ENCODE measurements around the gene GFI1B. TPM values are rescaled to one million over a fixed set of nuclear protein-coding genes. Genes with fewer than 3 reads are reported as not detected.

Gene GFI1B
- not detected for total RNA-seq

- Mint-ChIP-seq H3K4me3 (no peak within 1 kb of the TSS), H3K36me3 (ENCODE audit: low read depth) (no peaks in the 10 kb centered on the region), H3K27me3 (peaks cover 38% of the 10 kb centered on the region), H3K27ac (no peak within 1 kb of the TSS), H3K4me1 (peaks cover 4% of the 10 kb centered on the region), H3K9me3 (no peaks in the 10 kb centered on the region)
- ATAC-seq (replicated peaks): no peak
These were observed at the start of gene GFI1B for GRCh38 chr9:132978451-132979131. Gene GFI1B (plus strand): TSS chr9:132978694. CDS start chr9:132986679, 7,985 bp downstream.

- peaks cover 13% of the 10 kb centered on the region for H3K4me1 Mint-ChIP-seq
- no peaks in the 10 kb centered on the region for H3K27me3 Mint-ChIP-seq
- no peaks in the 10 kb centered on the region for H3K9me3 Mint-ChIP-seq
- H3K4me3 Mint-ChIP-seq: no peak overlapping the region
- no peak for ATAC-seq (replicated peaks)
- H3K27ac Mint-ChIP-seq: no peak overlapping the region
- peaks cover 87% of the 10 kb centered on the region for H3K36me3 Mint-ChIP-seq (ENCODE audit: low read depth)
These were observed 47.2 kb upstream of the GFI1B start for GRCh38 chr9:132931178-132931735.

GRCh38 chr9:132935026-132935425 lies 43.5 kb upstream of the GFI1B start:
- no peaks in the 10 kb centered on the region for H3K9me3 Mint-ChIP-seq
- no peak overlapping the region for H3K27ac Mint-ChIP-seq
- no peak for ATAC-seq (replicated peaks)
- H3K27me3 Mint-ChIP-seq: no peaks in the 10 kb centered on the region
- no peak overlapping the region for H3K4me3 Mint-ChIP-seq
- peaks cover 51% of the 10 kb centered on the region for H3K36me3 Mint-ChIP-seq (ENCODE audit: low read depth)
- H3K4me1 Mint-ChIP-seq: peaks cover 13% of the 10 kb centered on the region

GRCh38 chr9:132937463-132937901 lies 41.0 kb upstream of the GFI1B start:
- H3K36me3 Mint-ChIP-seq (ENCODE audit: low read depth): peaks cover 27% of the 10 kb centered on the region

DNA sequence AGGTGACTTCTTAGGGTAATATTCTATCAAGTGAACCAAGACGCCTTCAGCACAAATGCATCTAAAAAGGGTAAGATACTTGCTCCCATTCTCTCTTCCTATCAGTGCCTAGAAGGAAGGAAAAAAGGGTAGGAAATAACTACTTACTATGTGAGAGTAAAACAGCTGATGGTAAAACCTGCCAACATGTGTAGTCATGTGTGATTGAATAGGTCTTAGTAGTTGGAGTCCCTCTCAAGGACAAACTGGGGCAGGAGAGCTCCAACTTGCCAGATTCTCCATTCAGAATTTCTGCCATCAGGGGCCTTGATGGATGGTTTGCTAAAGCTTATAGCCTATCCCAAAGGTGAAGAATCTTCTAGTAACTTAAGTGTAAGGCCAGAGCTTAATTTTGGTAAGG lies 39.3 kb upstream of the GFI1B start:
- peaks cover 16% of the 10 kb centered on the region for H3K4me1 Mint-ChIP-seq
- H3K9me3 Mint-ChIP-seq: no peaks in the 10 kb centered on the region
- H3K27me3 Mint-ChIP-seq: no peaks in the 10 kb centered on the region
- peaks cover 12% of the 10 kb centered on the region for H3K36me3 Mint-ChIP-seq (ENCODE audit: low read depth)
- no peak for ATAC-seq (replicated peaks)
- H3K4me3 Mint-ChIP-seq: no peak overlapping the region
- H3K27ac Mint-ChIP-seq: no peak overlapping the region

More at GRCh38 chr9:132937463-132937901, 41.0 kb upstream of the GFI1B start:
- H3K9me3 Mint-ChIP-seq: no peaks in the 10 kb centered on the region
- H3K4me3 Mint-ChIP-seq: no peak overlapping the region
- H3K27me3 Mint-ChIP-seq: no peaks in the 10 kb centered on the region
- no peak overlapping the region for H3K27ac Mint-ChIP-seq
- no peak for ATAC-seq (replicated peaks)
- H3K4me1 Mint-ChIP-seq: peaks cover 11% of the 10 kb centered on the region

DNA sequence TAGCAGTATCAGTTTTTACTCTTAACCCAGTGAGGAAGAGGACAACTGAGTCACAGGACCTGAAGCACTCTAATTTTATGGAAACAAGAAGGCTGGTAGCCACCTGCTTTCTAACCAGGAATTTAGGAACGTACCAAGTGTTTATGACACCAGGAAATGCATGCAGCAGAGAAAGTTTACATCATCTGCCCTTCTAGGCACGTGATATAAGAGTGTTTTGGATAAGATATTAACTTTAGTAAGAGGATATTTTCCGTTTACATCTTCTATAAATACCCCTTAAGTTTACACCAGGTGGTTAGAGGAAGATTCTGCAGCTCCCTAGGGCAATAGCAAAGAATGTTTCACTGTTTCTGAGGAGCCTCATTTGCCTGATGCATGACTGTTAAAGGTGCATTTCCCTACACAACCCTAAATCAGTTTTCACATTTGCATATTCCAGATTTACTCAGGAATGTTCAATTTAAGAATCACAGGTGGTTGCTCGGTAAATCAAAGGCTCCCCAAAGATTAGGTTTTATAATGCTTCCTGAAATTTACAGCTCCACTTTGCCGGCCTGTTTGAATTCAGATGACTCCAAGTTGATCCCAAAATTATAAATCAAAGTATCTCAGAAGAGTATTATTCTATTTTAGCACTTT lies 35.8 kb upstream of the GFI1B start:
- H3K9me3 Mint-ChIP-seq: no peaks in the 10 kb centered on the region
- no peak for ATAC-seq (replicated peaks)
- peak overlapping the region; percentile 99 for H3K4me3 Mint-ChIP-seq
- H3K36me3 Mint-ChIP-seq (ENCODE audit: low read depth): peaks cover 5% of the 10 kb centered on the region
- no peak overlapping the region for H3K27ac Mint-ChIP-seq
- H3K4me1 Mint-ChIP-seq: peaks cover 22% of the 10 kb centered on the region
- H3K27me3 Mint-ChIP-seq: no peaks in the 10 kb centered on the region

- H3K27me3 Mint-ChIP-seq: no peaks in the 10 kb centered on the region
- H3K4me3 Mint-ChIP-seq: peak overlapping the region; percentile 99
- H3K9me3 Mint-ChIP-seq: no peaks in the 10 kb centered on the region
- H3K4me1 Mint-ChIP-seq: peaks cover 22% of the 10 kb centered on the region
- peak overlapping the region; percentile 100 for H3K27ac Mint-ChIP-seq
- H3K36me3 Mint-ChIP-seq (ENCODE audit: low read depth): peaks cover 5% of the 10 kb centered on the region
- no peak for ATAC-seq (replicated peaks)
These were observed 34.7 kb upstream of the GFI1B start for GRCh38 chr9:132943651-132944293.

- Mint-ChIP-seq H3K36me3 (ENCODE audit: low read depth) (peaks cover 5% of the 10 kb centered on the region), H3K4me1 (peaks cover 22% of the 10 kb centered on the region)
These were observed 34.0 kb upstream of the GFI1B start, which contains the start of gene TSC1 for GRCh38 chr9:132944294-132945185. Gene TSC1 (minus strand): TSS chr9:132944616. CDS start chr9:132928872, 15,744 bp downstream.

GRCh38 chr9:132945186-132946130 lies 33.0 kb upstream of the GFI1B start:
- Mint-ChIP-seq H3K27ac (peak overlapping the region; percentile 100), H3K9me3 (no peaks in the 10 kb centered on the region), H3K4me3 (peak overlapping the region; percentile 99), H3K4me1 (peaks cover 22% of the 10 kb centered on the region), H3K36me3 (ENCODE audit: low read depth) (peaks cover 5% of the 10 kb centered on the region), H3K27me3 (no peaks in the 10 kb centered on the region)
- ATAC-seq (replicated peaks): peak; percentile 18

More at GRCh38 chr9:132944294-132945185, 34.0 kb upstream of the GFI1B start, which contains the start of gene TSC1:
- H3K27ac Mint-ChIP-seq: peak within 1 kb of the TSS; percentile 100
- peak; percentile 91 for ATAC-seq (replicated peaks)
- no peaks in the 10 kb centered on the region for H3K27me3 Mint-ChIP-seq
- no peaks in the 10 kb centered on the region for H3K9me3 Mint-ChIP-seq
- H3K4me3 Mint-ChIP-seq: peak within 1 kb of the TSS; percentile 99

DNA sequence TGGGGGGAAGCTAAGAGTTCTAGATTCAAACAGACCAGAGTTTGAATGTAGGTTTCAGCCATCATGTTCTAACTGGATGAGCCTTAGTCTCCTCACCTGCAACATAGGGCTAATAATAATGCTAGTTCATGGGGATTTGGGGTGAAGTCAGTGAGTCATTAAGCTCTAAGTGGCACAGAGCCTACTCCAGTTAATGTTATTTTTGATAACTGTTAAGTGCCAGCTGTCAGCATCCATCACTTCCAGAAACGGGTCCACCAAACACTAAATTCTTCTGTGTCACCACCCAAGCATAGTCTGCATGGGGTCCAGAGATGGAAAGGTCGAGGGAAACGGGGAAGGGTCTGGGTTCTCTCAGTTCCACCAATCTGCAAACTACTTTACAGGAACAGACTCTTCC lies 32.3 kb upstream of the GFI1B start:
- Mint-ChIP-seq H3K4me3 (peak overlapping the region; percentile 99), H3K9me3 (no peaks in the 10 kb centered on the region), H3K27ac (no peak overlapping the region), H3K27me3 (no peaks in the 10 kb centered on the region), H3K4me1 (peaks cover 22% of the 10 kb centered on the region), H3K36me3 (ENCODE audit: low read depth) (peaks cover 5% of the 10 kb centered on the region)
- no peak for ATAC-seq (replicated peaks)

DNA sequence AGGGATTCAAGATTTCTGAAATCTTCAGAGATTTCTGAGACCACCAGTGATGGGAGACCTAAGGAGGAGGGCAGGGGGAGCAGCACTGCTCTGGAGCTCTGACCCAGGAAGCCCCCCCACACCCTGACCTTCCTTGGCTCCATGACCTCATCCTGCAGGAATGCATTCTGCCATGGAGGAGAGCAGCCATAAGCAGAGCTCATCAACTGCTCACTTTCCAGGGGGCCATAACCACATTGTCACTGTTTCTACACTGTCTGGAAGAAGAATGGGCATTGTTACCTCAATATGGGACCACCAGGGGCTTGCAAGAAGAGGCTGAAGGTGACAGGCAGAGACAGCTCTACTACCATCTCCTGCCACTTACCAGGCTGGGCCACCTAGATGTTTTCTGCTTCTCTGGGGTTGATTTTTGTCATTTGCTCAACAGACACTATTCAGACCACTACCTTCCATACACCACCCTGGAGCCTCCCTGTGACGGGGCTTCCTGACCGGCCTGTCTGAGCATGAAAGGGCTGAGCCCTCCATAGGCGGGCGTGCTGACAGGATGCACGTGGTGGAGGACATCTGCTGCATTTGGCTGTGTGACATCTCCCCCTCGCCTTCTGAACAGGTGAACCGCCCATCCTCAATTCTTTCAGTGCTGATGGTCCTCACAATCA lies 31.7 kb upstream of the GFI1B start:
- peaks cover 5% of the 10 kb centered on the region for H3K36me3 Mint-ChIP-seq (ENCODE audit: low read depth)
- H3K27ac Mint-ChIP-seq: no peak overlapping the region
- no peak overlapping the region for H3K4me3 Mint-ChIP-seq
- ATAC-seq (replicated peaks): no peak
- no peaks in the 10 kb centered on the region for H3K9me3 Mint-ChIP-seq
- H3K4me1 Mint-ChIP-seq: peaks cover 22% of the 10 kb centered on the region
- H3K27me3 Mint-ChIP-seq: no peaks in the 10 kb centered on the region

DNA sequence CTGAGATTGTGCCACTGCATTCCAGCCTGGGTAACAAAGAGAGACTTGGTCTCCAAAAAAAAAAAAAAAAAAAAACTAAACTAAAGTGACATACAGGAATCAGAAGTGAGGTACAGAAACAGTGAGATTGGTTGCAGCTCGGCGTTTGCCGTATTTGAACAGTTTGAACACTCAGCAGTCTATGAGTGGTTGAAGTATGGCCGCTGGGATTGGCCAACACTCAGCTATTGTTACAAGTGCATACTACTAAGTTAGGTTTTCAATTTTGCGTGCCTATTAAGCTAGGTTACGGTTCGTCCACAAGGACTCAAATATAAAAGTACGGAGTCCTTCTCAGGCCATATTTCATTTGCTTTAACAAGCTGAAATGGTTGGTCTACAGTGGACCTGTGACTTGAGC lies 30.7 kb upstream of the GFI1B start:
- peaks cover 17% of the 10 kb centered on the region for H3K4me1 Mint-ChIP-seq
- H3K4me3 Mint-ChIP-seq: no peak overlapping the region
- no peak overlapping the region for H3K27ac Mint-ChIP-seq
- H3K9me3 Mint-ChIP-seq: no peaks in the 10 kb centered on the region
- no peaks in the 10 kb centered on the region for H3K27me3 Mint-ChIP-seq
- ATAC-seq (replicated peaks): no peak
- H3K36me3 Mint-ChIP-seq (ENCODE audit: low read depth): peaks cover 5% of the 10 kb centered on the region
